Activated naive CD8-positive, alpha-beta T cell treated with anti-CD3 and anti-CD28 coated beads, Interleukin-2, amount 50 U/mL, for 16 hours (primary cell): ENCODE data around the gene SLC5A10.
"Not testable (repeated sequence)": the region's sequence is repeated elsewhere in the genome, so short reads cannot be mapped to it uniquely, and the experiment has no call there.

Experiments
- DNase-seq: peaks from one replicate; pipeline ENCODE4 v3.0.0-alpha.2; 2020; ENCODE audit warnings: low read depth, low spot score

Gene SLC5A10

DNA sequence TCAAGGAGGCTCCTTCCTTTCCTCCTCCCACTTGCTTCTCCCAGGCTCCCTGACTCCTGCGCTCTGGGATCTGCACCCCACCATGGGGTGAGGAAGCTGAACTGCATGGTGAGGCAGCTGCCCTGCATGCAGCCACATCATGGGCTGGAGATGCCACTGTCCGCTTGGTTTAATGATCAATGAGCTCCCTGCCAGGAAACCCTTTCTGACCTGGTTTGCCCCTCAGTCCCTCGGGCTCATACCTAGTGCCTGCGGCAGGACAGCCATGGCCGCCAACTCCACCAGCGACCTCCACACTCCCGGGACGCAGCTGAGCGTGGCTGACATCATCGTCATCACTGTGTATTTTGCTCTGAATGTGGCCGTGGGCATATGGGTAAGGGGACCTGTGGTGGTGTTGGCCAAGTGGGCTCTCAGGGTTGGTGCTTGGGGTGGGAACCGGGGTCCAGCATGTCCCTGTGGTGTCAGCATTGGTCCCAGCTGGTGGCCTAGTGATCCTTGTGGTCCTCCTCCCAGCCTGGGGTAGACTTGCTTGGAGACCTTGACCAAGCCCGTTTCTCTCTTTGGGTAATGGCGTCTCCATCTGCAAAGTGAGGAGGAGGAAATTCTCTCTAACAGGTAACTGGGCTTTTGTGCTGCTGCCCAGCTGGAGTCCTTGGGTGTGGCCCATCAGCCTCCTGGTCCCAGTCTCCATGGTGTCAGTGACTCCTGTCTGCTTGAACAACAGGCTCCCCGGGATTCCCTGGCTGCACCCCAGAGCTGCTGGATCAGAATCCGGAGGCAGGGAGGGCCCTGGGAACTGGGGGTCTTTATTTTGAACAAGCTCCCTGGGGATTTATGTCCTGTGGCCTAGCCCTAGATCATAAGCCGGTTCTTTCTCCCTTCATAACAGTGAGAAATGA lies at the start of gene SLC5A10:
TSS of gene SLC5A10 (plus strand) at position 225 of the 902 bp plus-strand sequence. CDS start at position 266, 41 bp downstream.
- no peak for DNase-seq

DNA sequence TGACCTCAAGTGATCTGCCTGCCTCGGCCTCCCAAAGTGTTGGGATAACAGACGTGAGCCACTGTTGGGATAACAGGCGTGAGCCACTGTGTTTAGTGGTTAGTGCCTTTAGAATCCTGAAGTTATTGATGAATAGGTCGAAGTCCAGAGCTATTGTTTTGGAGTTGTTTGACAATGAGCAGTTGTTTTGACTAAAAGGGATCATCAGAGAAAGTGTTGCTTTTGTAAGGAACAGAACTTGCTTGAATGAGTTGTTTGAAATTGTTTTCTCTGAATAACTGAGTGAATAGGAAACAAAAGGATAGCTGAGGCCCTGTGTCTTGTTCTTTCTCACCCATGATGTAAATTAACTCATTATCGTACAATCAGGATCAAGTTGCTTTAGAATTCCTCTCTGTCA lies 47.5 kb upstream of the SLC5A10 start:
- no peak for DNase-seq

DNA sequence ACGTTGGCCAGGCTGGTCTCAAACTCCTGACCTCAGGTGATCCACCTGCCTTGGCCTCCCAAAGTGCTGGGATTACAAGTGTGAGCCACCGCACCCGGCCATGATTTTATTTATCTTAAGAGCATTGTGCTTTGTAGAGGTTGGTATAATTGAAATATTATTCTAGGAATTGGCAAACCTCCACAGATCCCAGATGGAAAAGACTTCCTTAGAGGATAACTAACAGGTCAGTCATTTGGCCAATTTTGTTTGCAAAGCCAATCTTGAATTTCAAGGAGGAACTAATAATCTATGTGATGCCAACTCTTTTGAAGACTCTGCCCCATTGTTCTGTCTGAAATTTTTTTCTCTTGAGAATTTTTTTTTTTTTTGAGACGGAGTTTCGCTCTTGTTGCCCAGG lies 46.7 kb upstream of the SLC5A10 start:
- no peak for DNase-seq

DNA sequence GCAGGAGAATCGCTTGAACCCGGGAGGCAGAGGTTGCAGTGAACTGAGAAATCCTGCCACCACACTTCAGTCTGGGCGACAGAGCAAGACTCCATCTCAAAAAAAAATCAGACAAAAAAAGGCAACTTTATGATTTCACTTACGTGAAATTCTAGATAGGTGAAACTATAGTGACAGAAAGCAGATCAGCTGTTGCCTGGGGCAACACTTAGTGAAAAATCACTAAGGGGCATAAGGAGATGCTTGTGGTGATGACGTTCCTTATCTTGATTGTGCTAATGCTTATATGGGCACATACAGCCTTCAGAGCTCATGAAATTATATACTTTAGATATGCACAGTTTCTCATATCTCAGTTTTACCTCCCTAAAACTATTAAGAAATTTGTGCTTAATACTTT lies 41.6 kb upstream of the SLC5A10 start:
- DNase-seq, result no peak

DNA sequence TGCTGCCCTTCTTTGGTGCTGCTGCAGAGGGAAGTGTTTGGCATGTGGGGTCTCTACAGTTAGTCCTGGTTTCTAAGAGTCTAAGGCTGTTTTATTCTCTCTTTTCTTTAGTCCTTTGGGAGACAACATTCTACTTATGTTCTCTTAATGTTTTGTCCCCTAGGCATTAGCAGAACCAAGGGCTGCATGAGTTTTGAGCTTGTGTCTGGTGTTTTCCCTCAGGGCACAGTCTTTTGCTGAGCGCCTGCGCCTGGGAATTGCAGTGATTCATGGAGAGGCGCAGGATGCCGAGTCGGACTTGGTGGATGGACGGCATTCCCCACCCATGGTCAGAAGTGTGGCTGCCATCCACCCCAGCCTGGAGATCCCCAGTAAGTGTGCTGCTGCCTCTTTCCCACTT lies 41.1 kb upstream of the SLC5A10 start:
- no peak for DNase-seq

DNA sequence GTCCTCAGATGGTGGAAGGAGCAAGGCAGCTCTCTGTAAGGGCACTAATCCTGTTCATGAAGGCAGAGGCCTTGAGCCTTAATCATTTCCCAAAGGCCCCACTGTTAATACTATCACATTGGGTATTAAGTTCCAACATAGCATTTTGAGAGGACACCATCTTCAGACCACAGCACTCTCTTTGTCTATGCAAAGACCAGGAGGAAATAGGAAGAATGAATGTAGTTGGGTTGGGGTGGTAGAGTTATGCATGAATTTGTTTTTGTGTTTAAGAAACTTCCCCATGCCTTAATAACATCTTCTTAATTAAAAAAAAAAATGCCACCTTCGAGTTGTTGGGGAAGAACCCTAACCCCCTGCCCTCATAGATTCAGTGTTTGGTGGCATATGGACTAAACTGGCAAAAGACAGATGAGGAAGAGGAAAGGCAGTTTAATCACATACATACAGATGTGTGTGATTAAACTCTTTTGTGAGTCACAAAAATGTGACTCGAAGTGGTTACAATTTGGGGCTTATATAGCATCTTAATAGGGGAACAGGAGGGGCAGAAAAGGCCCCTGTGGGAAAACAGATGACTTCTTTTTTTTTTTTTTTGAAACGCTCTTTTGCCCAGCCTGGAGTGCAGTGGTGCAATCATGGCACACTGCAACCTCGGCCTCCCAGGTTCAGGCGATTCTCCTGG lies 35.0 kb upstream of the SLC5A10 start:
- DNase-seq, result no peak

DNA sequence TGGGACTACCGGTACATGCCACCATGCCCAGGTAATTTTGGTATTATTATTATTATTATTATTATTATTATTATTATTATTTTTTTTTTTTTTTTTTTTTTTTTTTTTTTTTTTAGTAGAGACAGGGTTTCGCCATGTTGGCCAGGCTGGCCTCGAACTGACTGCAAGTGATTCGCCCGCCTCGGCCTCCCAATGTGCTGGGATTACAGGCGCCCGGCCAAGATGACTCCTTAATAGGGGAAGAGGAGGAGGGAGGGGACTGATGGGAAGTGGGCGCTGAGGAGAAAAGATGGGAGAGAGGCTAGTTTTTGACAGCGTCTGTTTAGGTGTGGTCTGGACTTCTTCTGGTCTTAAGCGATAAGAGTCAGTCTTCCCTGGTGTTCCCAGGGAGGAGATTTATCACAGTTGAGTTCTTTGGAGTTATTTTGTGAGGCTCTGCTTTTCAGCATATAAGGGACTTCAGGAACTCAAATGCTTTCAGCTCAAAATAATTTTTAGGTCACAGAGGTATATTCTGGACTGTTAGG lies 34.4 kb upstream of the SLC5A10 start:
- DNase-seq, result no peak

DNA sequence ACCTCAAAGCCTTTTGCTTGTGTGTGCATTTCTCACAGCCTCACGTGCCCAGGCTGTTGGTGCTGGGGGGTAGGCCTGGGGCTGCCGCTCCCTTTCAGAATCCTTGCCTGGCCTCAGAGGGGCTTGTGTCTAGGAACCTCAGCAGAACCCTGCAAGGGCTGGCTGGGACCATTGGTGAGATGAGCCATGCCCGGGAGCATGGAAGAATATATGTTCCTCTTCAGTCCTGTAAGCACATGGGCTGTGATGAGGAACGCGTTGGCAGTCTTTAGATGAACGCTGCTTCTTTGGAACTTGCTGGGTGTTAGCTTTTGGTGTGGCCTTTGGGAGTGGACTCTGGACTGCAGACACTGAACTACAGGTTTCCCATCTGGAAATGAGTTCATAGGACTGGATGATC lies 32.0 kb upstream of the SLC5A10 start:
- DNase-seq, result no peak

DNA sequence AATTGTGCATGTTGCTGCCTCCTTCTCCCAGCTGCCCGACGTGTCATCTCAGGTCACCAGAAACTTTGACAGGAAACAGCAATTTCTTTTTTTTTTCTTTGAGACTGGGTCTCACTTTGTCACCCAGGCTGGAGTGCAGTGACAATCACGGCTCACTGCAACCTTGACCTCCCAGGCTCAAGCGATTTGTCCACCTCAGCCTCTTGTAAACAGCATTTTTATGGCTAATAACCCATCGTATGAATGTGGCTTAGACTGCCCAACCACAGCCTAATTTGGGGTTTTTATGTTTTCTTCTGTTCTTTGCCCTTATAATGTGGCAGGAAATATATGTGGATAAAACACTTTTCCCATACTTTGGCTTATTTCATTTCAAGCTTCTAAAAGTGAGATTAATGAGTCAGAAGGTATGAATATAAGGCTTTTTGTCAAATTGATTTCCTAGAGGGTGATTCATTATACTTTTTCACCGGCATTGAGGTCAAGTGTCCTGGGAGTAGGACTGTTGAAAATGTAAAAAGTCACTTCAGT lies 31.0 kb upstream of the SLC5A10 start:
- DNase-seq, result no peak

DNA sequence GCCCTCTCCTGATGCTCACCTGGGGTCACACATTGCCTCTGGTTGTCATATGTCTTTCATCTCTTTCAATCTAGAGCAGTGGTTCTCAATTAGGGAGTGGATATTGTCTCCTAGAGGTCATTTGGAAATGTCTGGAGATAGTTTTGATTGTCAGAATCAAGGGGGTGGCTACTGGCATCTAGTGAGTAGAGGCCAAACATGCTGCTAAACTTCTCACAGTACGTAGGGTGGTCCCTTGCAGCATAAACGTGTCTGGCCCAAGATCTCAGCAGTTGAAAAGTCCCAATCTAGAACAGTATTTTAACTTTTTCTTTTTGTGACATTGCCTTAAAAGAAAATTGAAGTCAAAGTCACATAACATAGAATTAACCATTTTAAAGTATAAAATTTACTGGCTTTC lies 30.5 kb upstream of the SLC5A10 start:
- no peak for DNase-seq

DNA sequence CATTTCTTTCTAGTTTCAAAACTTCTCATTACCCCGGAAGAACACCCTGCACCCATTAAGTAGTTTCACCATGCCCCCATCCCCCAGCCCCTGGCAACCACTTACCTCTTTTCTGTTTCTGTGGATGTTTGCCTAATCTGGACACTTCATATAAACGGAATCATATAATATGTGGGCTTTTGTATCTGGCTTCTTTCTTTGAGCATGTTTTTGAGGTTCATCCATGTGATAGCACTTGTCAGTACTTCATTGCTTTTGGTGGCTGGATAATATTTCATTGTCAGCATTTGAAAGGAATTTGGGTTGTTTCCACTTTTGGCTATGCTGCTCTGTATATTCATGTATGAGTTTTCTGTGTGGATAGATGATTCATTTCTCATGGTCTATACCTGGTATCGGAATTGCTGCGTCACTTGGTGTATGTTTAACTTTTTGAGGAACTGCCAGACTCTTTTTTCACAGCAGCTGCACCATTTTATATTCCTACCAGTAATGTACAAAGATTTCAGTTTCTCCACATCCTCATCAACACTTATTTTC lies 30.0 kb upstream of the SLC5A10 start:
- DNase-seq, result no peak

DNA sequence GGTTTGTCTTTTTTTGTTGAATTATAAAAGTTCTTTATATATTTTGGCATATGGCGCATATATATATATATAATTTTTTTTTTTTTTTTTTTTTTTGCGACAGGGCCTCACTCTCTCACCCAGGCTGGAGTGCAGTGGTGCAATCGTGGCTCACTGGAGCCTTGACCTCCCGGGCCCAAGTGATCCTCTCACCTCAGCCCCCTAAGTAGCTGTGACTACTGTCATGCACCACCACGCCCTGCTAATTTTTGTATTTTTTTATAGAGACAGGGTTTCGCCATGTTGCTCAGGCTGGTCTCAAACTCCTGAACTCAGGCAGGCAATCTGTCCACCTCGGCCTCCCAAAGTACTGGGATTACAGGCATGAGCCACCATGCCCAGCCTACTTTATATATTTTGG lies 29.4 kb upstream of the SLC5A10 start:
- not testable (repeated sequence) for DNase-seq

DNA sequence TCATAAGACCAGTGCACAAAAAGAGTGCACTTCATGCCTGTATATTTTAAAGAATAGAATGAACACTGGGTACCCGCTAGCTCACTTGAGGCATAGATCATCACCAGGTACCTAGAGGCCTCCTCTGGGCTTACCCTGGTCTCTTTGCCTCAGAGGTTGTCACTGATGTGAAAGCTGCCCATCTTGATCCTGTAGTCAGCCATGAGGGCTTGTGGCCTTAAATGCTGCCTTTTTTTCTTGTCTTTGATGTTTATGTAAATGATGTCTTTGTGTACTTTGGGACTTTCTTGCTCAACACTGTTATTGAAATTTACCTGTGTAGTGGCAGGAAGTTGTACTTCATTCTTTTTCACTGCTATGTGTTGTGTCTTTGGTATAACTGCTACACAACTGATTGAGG lies 26.8 kb upstream of the SLC5A10 start:
- DNase-seq, result no peak

DNA sequence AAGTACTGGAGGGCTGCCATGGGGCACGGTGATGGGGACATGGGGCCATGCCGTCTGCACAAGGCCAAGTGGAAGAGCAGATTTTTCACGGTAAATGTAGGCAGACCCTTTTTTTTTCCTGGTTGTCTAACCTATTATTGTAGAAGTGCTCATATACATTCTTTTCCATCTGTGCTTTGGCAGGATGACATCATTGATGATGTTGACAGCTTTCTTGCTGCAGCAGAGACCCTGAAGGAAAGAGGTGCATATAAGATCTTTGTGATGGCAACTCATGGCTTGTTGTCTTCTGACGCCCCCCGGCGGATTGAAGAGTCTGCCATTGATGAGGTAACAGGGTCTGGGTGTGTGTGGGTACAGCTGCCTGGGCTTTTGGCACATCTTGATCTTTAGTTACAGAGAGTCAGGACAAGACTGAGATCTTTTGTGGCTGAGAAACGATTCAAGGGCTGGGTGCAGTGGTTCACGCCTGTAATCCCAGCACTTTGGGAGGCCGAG lies 23.3 kb upstream of the SLC5A10 start:
- no peak for DNase-seq

DNA sequence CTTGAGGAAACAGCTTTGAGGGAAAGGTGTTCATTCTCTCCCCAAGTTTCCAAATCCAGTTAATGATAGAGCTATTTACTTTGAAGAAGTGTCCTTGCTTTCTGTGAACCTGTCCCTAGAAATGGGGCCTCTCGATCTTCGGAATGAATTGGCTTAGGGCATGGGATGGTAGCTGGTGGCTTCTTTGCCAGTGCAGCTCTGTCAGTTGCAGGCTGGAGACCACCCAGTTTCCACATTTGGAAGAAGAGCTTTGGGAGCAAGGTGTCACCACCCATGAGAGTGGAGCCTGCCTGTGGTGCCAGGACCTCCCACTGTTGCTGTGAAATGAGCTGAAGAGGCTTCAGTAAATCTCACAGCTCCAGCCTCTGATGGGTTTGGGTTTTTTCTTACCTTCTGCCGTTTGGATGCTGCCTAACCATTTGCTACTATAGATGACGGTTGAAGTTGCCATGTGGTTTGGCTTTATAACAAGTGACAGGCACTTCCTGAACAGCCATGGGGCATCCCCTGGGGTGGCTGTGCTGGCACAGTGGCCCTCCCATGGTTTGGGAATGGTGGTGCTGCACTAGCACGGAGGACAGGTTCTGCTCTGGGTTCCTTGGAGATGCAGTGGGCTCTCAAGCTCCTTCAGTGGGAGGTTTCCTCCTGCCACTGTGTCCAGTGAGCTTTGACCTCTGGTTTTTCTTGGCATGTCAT lies 19.5 kb upstream of the SLC5A10 start:
- DNase-seq, result no peak

DNA sequence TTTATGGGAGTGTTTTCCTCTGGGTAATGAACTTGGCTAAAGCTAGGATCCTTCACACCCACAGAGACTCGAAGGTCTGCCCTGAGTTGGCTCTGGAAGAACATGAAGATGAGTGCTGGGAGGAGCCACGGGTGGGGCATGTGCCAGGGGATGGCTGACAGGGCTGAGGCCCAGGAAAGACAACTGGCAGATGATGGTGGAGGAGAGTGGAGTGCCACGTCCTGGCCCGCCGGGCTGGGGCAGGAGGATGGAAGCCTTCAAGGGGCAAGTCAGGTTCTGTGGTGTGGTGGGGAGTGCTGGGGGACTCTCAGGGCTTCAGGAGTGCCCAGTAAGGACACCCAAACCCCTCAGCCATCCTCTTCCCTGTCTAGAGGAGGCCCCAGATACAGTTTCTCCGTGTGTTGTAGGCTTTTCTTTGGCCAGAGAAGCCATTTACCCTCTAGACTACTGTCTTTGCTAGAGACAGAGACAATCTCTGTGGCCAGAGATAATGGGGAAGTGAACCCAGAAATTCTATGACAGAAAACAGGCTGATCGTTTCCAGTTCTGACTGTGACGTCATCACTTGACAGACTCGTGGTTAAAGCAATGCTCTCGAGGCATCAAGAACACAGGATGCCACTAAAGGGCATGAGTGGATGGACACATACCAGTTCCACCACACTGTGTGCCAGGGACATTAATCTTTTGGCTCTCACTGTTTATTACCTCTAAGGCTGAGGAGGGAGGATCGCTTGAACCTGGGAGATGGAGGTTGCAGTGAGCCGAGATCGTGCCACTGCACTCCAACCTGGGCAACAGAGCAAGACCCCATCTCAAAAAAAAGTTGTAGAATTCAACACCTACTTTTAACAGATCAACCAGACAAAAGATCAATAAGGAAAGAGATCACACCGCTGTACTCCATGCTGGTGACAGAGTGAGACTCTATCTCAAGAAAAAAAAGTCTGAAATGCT lies 18.6 kb upstream of the SLC5A10 start:
- no peak for DNase-seq

DNA sequence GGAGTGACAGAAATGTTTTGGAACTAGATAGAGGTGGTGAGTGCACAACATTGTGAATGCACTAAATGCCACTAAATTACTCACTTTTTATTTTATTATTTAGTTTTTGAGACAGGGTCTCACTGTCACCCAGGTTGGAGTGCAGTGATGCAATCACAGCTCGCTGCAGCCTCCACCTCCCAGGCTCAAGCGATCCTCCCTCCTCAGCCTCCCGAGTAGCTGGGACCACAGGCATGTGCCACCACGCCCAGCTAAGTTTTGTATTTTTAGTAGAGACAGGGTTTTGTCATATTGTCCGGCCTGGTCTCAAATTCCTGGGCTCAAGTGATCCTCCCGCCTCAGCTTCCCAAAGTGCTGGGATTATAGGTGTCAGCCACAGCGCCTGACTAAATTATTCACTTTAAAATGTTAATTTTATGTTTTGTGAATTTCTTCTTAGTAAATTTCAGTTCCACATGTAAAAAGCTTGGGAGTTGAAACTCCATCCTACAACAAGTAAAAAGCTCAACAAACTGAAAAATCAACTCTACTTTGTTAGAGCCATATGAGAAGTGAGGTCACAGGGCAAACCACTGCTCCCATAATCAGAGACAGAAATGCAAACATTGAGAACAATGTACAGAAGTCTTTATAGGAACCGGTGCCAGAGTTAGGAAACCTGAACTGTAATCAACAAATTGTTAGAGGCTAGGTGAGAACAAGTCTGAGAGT lies 13.8 kb upstream of the SLC5A10 start:
- no peak for DNase-seq

DNA sequence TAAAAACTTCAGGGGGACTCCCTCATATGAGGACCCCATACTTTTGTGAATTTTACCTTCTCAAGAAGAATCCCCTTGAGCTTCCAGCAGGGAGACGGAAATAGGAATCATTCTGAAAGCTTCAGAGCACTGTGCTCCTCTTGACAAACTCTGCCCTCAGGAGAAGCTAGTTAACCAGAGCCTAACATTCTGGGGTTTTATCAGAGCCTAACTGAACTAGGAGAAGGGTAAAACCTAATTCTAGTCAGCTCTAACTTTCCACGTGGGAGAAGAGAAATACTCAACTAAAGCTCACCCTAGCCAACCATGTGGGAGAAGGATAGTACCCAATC lies 13.3 kb upstream of the SLC5A10 start:
- no peak for DNase-seq

DNA sequence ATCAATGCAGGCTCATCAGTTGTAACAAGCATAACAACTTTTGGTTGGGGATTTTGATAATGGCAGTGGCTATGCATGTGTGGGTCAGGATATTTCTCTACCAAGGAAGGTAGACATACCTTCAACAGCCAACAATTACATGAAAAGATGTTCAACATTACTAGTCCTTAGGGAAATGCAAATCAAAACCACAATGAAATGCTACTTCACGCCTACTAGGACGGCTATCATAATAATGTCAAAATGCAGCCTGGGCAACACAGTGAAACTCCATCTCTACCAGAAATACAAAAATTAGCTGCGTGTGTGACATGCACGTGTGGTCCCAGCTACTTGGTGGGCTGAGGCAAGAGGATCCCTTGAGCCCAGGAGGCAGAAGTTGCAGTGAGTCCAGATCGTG lies 7.3 kb upstream of the SLC5A10 start:
- no peak for DNase-seq

DNA sequence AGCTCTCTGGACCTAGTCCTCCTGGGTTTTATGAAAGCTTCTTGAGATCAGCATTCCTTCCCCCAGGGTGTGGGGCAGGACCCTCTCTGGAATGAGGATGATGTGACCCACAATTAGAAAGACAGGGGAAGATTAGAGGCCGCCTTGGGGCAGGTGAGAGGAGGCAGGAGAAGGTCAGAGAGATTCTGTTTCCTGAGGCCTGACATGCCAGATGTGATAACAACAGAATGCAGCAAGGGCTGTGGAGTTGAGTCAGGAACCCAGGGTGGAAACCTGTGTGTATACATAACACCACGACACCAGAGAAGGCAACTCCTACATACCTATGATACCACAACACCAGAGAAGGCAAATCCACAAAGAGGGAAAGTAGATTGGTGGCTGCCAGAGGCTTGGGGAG lies 5.4 kb upstream of the SLC5A10 start:
- DNase-seq, result no peak
